NCI-H2107 treated with DMSO at 0.1 percent for 48 hours (cell line): ENCODE results near the gene MMP7.

ENCODE experiments used
- DNase-seq: peaks from one replicate; lab custom pipeline; 2025; ENCODE audit not compliant: unreplicated experiment; lab: John Stamatoyannopoulos, UW

MMP7 gene

DNA sequence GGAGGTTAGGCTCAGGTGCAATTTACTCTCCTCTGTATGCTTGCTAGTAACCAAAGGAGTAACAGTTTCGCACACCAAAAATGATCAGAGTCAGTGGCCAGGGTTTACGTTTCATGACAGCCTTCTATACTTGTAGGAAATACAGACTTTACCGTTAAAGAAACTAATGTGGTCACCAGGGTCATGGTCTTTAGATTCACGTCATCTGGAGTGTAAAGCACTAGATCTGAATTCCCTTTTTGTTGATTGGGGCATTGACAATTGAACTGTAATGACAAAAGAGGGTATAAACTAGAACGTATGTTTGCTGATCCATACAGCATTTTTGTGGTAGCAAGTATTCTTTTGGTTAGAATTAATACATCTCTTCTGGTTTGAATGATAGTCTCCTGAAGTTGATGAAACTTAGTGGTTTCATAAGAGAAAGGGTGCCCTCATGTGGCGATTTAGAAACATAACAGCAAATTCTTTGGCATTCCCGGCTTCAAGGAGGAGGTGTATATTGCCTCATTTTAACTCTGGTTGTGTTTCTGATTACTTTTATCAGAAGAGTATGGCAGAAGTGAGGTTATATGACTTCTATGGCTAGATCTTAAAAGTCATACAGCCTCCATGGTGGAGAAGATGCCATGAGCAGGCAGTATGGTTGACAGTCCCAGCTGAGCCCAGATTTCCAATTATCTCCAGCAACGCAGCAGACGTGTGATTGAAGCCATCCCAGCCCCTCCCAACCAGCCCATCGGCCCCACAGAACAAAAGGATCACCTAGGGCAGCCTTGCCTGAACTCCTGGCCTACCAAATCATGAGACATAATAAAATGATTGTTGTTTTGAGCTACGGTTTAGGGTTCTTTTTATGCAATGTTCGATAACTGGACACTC, 35.1 kb downstream of the MMP7 start:
- DNase-seq: peak; percentile 77

DNA sequence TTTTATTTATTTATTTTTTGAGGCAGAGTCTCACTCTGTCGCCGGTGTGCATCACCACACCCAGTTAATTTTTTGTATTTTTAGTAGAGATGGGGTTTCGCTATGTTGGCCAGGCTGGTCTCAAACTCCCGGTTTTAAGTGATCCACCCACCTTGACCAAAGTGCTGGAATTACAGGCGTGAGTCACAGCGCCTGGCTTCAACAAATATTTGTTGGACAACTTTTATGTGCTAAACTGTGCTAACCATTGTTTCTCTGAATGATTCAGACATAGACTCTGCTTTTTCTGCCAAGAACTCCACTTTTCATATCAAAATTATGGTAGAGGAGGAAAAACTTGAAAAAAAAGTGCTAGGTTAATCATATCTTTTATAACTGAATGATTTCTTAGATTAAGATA, 36.3 kb downstream of the MMP7 start:
- DNase-seq: no peak

DNA sequence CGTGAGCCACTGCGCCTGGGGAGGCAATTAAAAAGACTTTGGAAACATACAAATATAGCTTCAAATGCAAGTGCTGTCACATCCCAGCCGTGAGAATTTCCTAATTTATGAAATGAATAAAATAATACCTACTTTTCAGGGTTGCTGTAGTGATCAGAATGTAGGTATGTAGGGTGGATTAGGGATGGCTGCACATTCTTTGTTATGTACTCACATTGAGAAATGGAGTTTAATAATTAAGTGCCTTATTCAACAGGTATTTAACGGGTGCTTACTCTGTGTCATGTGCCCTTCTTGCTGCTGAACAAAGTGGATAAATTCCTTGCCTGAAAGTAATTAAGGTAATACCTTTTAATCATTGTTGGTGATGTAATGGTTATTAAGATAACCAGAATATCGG, 37.0 kb downstream of the MMP7 start:
- no peak for DNase-seq

DNA sequence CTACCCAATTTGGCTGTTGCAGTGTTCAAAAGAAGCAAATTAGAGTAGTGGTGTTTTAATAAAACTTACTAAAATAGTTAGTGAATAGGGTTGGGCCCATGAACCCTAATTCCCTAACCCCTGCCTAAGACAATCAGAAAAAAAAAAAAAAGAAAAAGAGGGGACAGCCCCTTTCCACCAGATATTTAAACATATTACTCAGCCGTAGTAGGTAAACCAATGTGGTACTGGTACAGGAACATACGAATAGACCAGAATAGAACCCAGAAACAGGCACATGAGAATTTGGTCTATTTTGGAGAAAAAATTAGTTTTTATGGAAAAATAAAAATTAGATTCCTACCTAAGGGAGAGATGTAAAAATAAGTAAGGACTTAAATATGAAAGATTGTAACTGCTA, 38.6 kb downstream of the MMP7 start:
- DNase-seq: no peak

DNA sequence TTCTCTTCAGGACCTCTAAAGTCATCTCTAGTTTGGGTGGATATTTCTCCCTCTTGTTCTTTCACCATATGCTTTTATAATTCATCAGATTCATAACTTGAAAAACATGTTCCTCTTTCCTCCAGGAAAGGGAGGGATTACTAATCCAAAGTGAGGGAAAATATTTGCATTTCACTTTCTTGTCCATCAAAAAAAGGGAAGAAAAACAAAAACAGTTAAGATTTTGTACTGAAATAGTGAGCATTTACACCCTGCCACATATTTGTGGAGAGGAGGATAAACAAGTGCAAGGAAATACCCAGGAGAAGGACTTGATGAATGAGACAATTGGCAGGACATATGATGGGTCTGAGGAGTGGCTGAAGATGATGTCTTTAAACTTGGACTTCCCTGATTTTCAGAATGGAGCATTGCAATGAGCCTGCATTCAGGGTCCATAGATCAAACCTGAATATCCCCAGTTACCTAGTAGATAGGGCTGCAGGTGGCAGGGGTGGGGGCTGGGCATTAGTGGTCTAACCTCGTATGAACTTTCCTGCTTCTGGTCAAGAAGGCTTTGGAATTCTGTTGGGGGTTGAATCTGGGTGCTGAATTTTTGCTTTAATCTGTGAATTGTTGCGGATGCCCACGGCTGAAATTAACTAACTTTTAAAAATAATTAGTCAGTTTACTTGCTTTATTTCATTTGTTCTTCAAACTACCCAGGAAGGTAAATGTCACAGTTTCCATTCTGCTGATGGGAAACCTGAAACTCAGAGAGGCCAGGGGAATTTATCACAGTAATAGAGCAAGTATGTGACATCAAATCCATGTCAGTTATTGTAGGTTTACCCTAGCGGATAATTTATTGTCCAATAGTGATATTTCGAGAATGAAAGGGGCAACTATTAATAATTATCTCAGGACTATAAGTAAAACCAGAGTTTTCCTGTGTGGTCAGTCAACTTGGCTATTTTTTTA, 41.1 kb downstream of the MMP7 start:
- no peak for DNase-seq

DNA sequence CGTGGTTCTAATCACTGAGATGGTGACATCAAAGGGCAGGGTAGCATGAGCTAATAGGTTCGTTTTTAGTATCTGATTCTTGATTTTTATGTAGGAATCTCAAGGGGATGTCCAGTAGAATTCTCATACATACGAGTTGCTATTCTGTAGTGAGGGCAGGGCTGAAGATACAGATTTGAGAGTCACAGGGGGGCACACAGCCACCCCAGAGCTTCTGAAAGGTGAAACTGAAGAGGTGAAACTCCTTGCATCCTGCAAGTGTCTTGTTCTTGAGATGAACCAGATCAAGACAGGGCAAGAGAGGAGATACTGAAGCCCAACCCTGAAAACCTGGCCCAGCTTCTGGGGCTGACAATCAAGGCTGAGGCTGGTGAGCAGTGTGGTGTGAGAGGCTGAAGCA, 42.3 kb downstream of the MMP7 start:
- no peak for DNase-seq

DNA sequence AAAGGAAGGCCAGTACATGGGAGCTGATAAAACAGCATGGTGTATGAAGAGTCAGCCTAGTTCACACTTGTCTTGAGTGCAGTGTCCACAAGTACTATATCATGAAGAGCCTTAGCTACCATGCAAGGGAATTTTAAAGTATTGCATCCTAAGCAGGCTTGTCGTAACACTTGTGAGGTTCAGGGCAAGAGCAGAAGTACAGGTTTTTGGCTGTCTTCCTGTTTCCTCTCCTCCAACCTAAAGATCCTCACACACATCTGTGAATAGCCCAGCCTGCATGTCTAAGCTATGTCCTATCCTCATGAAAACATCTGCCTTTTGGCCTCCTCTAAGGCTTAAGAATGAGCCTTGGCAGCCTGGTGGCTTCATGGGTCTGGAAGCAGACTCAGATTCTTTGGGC, 43.3 kb downstream of the MMP7 start:
- DNase-seq: no peak

DNA sequence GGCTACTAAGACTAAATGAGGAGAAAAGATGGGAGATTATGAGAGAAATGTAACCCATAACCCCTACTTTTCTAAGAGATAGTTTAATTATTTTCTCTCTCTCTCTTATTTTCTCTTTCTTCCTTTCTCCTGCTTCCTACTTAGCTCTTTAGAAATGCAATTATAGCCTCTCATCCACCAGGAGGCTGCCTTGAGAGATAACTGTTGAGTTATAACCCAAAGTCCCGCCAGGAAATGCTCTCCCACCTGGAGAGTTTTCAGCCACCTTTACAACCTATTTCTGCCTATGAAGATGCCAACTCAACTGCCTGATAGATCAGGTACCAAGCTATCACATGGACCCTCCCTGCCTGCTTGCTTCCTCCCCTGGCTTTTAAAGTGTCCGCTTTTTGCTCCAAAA, 44.0 kb downstream of the MMP7 start:
- DNase-seq: no peak

DNA sequence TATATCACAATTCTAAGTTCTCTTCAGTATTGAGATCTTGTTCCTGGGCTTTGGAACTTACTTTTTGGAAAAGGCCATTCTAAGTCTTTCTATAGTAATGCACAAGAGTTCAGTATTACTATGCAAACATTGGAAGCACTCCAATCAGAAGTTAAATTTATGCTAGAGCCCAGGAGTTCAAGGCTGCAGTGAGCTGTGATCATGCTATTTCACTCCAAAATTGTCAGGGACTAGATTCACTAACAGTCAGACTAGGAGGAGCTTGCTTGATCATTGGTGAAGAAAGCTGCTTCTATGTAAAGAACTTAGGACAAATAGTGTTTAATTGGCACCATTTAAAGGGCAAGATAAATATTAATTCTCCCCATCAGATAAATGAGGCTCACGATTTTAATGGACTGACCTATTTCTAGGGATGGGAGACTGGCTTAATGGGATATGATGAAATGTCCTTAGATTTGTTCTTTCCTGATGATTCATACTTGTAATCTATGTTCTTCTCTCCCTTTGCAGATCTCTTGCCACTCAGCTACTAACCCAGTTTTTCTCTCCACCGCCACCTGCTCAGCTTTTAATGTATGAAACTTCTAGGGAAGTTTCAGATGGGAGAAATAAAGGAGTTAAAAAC, 45.3 kb downstream of the MMP7 start:
- DNase-seq: no peak

DNA sequence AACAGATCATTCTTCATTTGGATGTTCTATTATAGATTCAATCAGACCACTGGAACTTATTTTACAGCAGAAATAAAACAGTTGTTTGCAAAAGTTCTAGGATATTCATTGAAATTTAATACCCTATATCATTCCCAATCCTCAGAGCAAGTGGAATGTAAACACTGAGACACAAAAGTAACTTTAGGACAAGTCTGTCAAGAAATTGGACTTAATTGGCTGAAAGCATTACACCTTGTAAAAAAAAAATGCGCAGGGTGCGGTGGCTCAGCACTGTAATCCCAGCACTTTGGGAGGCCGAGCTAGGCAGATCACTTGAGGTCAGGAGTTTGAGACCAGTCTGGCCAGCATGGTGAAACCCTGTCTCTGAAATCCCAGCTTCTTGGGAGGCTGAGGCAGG, 48.1 kb downstream of the MMP7 start:
- no peak for DNase-seq

DNA sequence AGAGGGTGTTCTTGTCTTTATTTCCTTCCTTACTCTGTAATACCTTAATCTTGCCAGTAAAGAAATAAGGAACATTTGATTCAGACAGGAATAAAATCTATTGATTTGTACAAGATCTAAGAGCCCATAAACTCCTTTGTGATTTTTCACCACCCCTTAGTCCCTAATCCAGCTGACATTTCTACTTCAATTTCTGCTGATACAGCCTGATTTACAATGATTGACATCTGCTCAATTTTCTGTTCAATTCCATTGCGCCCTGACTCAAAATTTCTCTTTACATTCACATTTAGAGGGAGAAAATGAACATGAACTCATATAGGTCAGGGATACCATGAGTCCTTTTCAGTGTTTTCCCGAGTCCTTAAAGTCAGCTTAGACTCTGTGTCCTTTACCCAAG, 50.8 kb downstream of the MMP7 start:
- no peak for DNase-seq

DNA sequence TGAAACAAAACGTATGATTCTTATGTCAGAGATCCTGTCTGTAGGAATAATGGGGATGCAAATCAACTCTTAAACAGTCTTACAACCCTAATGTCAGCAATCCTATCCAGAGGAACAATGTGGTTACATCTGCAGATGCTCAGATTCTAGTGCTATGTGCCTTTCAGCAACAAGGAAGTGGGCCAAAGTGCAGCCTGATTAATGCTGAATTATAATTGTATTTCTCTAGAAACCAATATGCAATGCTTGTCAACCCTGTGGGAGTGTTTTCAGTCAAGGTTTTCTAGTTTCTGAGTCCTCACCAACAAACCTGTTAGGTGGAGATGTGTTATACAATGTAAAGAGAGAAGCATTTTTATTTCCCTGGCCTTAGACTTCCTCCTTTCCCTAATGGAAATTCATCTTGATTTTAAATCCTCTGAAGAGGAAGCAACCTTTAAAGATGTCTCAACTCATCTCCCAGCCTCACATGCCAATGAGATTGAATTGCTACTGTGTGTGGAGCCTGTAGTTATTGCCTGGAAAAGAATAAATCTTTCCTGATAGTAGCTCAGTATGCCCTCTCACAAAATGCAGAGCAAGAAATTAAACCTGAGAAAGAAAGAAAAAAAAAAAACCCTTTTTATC, 51.8 kb downstream of the MMP7 start:
- DNase-seq: no peak

DNA sequence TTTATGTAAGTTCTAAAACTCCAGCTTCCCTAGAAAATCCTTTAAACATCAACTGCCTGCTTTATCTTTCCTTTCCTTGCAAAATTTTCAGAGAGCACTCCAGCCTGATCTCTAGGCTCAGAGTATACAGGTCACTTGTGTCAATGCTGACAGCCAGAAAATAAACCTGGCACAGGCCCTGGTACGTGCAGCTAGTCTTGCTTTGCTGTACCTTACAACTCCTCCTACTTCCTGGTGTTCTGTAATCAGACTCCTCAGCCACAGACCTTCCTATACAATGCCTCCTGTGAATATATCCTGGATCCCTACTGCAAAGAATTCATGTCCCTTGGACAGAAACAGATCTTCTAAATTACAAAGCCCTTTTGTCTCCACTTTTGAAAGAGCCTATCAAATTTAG, 53.7 kb downstream of the MMP7 start:
- DNase-seq: peak; percentile 96

DNA sequence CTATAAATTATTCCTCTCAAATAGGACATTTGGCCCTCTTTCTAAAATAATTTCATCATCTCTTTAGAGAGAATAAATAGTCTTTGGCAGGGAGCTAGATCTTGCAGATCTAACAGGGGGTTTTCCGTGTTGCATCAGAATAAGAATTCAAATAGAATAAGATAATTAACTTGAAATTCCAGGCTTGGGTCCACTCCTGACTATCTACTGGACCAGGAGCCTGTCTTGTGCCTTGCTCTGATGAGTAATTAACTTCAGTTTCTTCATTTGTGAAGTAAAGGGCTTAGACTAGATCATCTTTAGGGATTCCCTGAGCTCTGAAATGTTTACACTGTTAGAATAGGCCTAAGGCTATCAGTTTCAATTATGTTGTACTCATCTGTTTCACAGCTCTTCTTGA, 54.5 kb downstream of the MMP7 start:
- no peak for DNase-seq

DNA sequence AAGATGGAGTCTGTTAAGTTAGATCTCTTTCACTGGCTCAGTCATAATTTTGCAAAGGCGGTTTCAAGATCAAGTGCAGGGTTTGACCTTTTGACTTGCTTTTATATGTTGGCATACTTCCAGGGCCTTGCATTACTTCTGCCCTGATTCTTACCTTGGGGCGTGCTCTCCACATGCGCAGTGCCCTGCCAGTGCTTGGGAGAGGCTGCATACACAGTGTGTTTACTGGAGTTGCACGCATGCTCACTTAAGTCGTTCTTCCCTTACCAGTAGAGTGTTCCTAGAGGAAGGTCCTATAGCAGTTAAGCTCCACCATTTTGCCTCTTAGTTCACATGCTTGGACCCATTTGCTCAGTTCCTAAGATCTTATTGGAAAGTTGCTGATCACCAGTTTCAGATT, 57.0 kb downstream of the MMP7 start:
- no peak for DNase-seq

DNA sequence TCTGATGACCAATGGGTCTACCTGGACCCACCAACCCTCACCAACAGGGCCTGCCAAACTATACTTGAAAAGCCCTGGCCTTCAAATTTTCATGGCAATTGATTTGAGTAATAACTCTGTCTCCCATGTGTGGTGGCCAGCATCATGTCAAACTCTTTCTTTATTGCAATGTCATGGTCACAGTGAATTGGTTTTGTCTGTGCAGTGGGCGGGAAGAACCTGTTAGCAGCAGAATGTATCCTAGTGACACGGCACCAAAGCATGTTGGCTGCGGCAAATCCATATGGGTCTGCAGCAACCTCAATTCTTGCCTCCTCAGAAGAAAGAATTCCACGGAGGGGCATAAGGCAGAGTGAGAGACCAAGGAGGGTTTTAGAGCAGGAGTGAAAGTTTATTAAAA, 58.4 kb downstream of the MMP7 start:
- DNase-seq: no peak

DNA sequence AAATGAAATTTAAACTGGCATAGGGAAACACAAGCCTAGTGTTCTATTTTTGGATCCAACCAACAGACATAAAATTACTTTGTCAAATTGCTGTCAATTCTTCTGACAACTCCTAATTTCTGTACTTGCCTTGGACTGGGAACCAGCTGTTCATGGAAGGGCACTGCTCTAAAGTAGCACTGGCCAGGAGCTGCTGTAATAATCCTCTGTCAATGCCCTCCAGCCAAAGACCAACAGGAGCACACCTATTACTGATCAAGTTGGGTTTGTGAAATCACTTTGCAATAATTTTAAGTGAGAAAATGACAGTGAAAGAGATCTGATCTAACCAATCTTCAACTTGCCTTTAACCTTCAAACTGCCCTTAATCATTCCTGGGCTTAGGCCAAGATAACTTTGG, 59.1 kb downstream of the MMP7 start:
- no peak for DNase-seq
